SK-N-SH (cell line): ENCODE measurements around the gene DLG3. TPM values are rescaled to one million over a fixed set of nuclear protein-coding genes. Genes with fewer than 3 reads are reported as not detected.
"Not testable (repeated sequence)": the region's sequence is repeated elsewhere in the genome, so short reads cannot be mapped to it uniquely, and the experiment has no call there.

Experiments used
- CTCF ChIA-PET: fragments of 300-600, 350-600 bp; formaldehyde crosslinking; extraction: SDS; loops from one replicate; lab custom pipeline; 2021; lab: Yijun Ruan, JAX
- POLR2A ChIA-PET: fragments of 350-600 bp; sonication (Branson Sonifier 250); formaldehyde crosslinking; extraction: SDS; loops from one replicate; lab custom pipeline; 2020; ENCODE audit warnings: antibody characterized with exemption, inconsistent platforms; lab: Yijun Ruan, JAX
- DNase-seq: peaks from one replicate; pipeline ENCODE4 v3.0.0; 2012
- H2AFZ ChIP-seq: fragments of 200-600 bp; sonication (generic); 2 replicates; pipeline ENCODE4 v1.8.1; 2016; ENCODE audit warnings: antibody characterized with exemption, mild to moderate bottlenecking, low read depth
- H3F3A ChIP-seq: fragments of 200-600 bp; sonication (generic); replicated peaks from 2 replicates; pipeline ENCODE3; 2016; ENCODE audit warnings: antibody characterized with exemption, mild to moderate bottlenecking; ENCODE audit not compliant: insufficient read depth
- H3K27ac ChIP-seq, 2 experiments: fragments of 200-500 bp in 1 of 2; fragments of 200-600 bp in 1 of 2; sonication (Bioruptor generic) in 1 of 2; sonication (generic), shearing (Covaris generic) in 1 of 2; 2 replicates each; pipeline versions ENCODE4 v1.5.1 to v1.6.1; 2014 to 2016; ENCODE audit warnings: low read depth in 2 of 2, inconsistent platforms in 1 of 2, low read length in 1 of 2, mild to moderate bottlenecking in 1 of 2, mixed read lengths in 1 of 2
- H3K27me3 ChIP-seq: fragments of 200-600 bp; sonication (generic), shearing (Covaris generic); 2 replicates; pipeline ENCODE4 v1.6.1; 2016; ENCODE audit warnings: mixed run types; ENCODE audit not compliant: insufficient read depth
- H3K36me3 ChIP-seq, 2 experiments: fragments of 200-500 bp in 1 of 2; fragments of 200-600 bp in 1 of 2; sonication (Bioruptor generic) in 1 of 2; sonication (generic) in 1 of 2; replicated peaks in 1 of 2; 2 replicates each; pipeline versions ENCODE3 to v1.5.1; 2014 to 2016; ENCODE audit warnings: low read length in 1 of 2, mild to moderate bottlenecking in 1 of 2; ENCODE audit not compliant: insufficient read depth in 2 of 2, control insufficient read depth in 1 of 2
- H3K4me1 ChIP-seq, 2 experiments: fragments of 200-500 bp in 1 of 2; fragments of 200-600 bp in 1 of 2; sonication (Bioruptor generic) in 1 of 2; sonication (generic), shearing (Covaris generic) in 1 of 2; 2 replicates each; pipeline versions ENCODE4 v1.5.1 to v1.6.1; 2014 to 2016; ENCODE audit warnings: low read depth in 1 of 2, low read length in 1 of 2, mixed run types in 1 of 2; ENCODE audit not compliant: insufficient read depth in 2 of 2, control insufficient read depth in 1 of 2
- H3K4me2 ChIP-seq: fragments of 200-600 bp; sonication (generic), shearing (Covaris generic); 2 replicates; pipeline ENCODE4 v1.6.1; 2017; ENCODE audit warnings: mixed run types
- H3K4me3 ChIP-seq, 2 experiments: fragments of 200-500 bp in 1 of 2; fragments of 200-600 bp in 1 of 2; sonication (Bioruptor generic) in 1 of 2; sonication (generic), shearing (Covaris generic) in 1 of 2; 2 replicates each; pipeline versions ENCODE4 v1.5.1 to v1.8.1; 2014 to 2016; ENCODE audit warnings: low read depth in 2 of 2, inconsistent platforms in 1 of 2, low read length in 1 of 2, mild to moderate bottlenecking in 1 of 2, mixed read lengths in 1 of 2, moderate library complexity in 1 of 2
- H3K79me2 ChIP-seq: fragments of 200-600 bp; sonication (generic); 2 replicates; pipeline ENCODE4 v1.8.1; 2017; ENCODE audit warnings: mild to moderate bottlenecking; ENCODE audit not compliant: insufficient read depth
- H3K9ac ChIP-seq: fragments of 200-600 bp; sonication (generic); 2 replicates; pipeline ENCODE4 v1.6.1; 2017; ENCODE audit warnings: mixed run types
- H3K9me2 ChIP-seq: fragments of 200-600 bp; sonication (generic); 2 replicates; pipeline ENCODE4 v1.6.1; 2017; ENCODE audit warnings: mixed run types
- H3K9me3 ChIP-seq: fragments of 200-600 bp; sonication (generic); 2 replicates; pipeline ENCODE4 v1.6.1; 2017; ENCODE audit warnings: mixed run types, mild to moderate bottlenecking, moderate library complexity
- H4K20me1 ChIP-seq: fragments of 200-600 bp; sonication (generic); 2 replicates; pipeline ENCODE4 v1.6.1; 2017; ENCODE audit warnings: mild to moderate bottlenecking, mixed run types; ENCODE audit not compliant: insufficient read depth
- FOXJ3 ChIP-seq: sonication (generic); formaldehyde crosslinking; IDR thresholded peaks from 2 replicates; pipeline ENCODE4 v1.5.1; 2020; ENCODE audit warnings: mild to moderate bottlenecking, missing genetic modification reagents
- MXI1 ChIP-seq: IDR thresholded peaks from 2 replicates; pipeline ENCODE4 v1.6.1; 2012; ENCODE audit warnings: mild to moderate bottlenecking, low read depth, low read length, improper control_type of control experiment
- NRF1 ChIP-seq: IDR thresholded peaks from 2 replicates; pipeline ENCODE4 v1.6.1; 2012; ENCODE audit warnings: low read depth, mild to moderate bottlenecking, low read length
- POLR2AphosphoS5 ChIP-seq: IDR thresholded peaks from 2 replicates; pipeline ENCODE4 v1.6.1; 2012; ENCODE audit warnings: low read depth, low read length
- RXRA ChIP-seq: IDR thresholded peaks from 2 replicates; pipeline ENCODE4 v1.4.0; 2012; ENCODE audit warnings: low read depth, mild to moderate bottlenecking, borderline replicate concordance
- SMC3 ChIP-seq: IDR thresholded peaks from 2 replicates; pipeline ENCODE4 v1.6.1; 2012; ENCODE audit warnings: low read depth, low read length, improper control_type of control experiment
- TEAD4 ChIP-seq: IDR thresholded peaks from 2 replicates; pipeline ENCODE4 v1.4.0; 2012; ENCODE audit warnings: mild to moderate bottlenecking, borderline replicate concordance; ENCODE audit not compliant: insufficient read depth
- WGBS: methylation state at CpG from one replicate; pipeline ENCODE4 v1.1.6; 2017; ENCODE audit warnings: low lambda C conversion rate; 5-methylcytosine and 5-hydroxymethylcytosine counted together
- polyA plus RNA-seq, 3 experiments: library from polyadenylated mRNA; depleted of rRNA; stranded (reverse); fragments of >200 nt; gene quantifications; 2 replicates each; pipeline ENCODE4 v1.2.3, GENCODE V29; 2012
- TF ChIP-seq, protein P1 (sequence below): fragments of 200-600 bp; sonication (generic); IDR thresholded peaks from 2 replicates; pipeline ENCODE4 v1.6.1; 2017; ENCODE audit warnings: antibody characterized with exemption, mild to moderate bottlenecking, moderate library complexity
- TF ChIP-seq, protein P2 (sequence below): IDR thresholded peaks from 2 replicates; pipeline ENCODE4 v1.6.1; 2012; ENCODE audit warnings: mild to moderate bottlenecking, low read depth, low read length, moderate library complexity

Gene DLG3
- polyA plus RNA-seq, 1 of the 3 experiments (the other 2 are of a cell fraction) = 11.7 TPM

DNA sequence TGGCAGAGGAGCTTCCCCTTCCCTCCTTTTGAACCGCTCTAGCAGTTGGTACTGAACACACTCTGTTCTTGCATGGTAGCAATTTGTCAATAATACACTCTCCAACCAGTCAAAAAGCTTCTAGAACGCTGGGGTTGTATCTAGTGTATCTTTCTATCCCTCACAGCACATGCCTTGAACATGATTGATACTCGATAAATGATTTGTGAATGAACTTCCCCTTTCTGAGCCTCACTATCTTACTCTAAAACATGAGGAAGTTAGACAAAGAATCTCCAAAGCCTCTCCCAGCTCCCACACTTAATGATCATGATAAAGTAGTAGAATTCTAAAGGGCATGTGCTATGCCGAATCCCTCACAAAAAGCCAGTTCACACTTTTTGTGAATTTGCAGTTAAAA is 64.4 kb downstream of the DLG3 start (continued):
- no peak for TF ChIP-seq TEAD4

DNA sequence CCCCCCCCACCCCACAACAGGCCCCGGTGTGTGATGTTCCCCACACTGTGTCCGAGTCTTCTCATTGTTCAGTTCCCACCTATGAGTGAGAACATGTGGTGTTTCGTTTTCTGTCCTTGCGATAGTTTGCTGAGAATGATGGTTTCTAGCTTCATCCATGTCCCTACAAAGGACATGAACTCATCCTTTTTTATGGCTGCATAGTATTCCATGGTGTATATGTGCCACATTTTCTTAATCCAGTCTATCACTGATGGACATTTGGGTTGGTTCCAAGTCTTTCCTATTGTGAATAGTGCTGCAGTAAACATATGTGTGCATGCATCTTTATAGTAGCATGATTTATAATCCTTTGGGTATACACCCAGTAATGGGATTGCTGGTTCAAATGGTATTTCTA is 70.6 kb downstream of the DLG3 start:
- H3K79me2 ChIP-seq, H3K9me3 ChIP-seq, H2AFZ ChIP-seq, POLR2A ChIA-PET, H3K4me3 ChIP-seq, CTCF ChIA-PET, H3K36me3 ChIP-seq, H3K27ac ChIP-seq, H3K4me2 ChIP-seq, H3F3A ChIP-seq, H3K9me2 ChIP-seq, H4K20me1 ChIP-seq, DNase-seq, H3K4me1 ChIP-seq, H3K27me3 ChIP-seq, H3K9ac ChIP-seq: not testable (repeated sequence)
- WGBS = 22% methylated on average over 4 of the region's 4 CpGs

DNA sequence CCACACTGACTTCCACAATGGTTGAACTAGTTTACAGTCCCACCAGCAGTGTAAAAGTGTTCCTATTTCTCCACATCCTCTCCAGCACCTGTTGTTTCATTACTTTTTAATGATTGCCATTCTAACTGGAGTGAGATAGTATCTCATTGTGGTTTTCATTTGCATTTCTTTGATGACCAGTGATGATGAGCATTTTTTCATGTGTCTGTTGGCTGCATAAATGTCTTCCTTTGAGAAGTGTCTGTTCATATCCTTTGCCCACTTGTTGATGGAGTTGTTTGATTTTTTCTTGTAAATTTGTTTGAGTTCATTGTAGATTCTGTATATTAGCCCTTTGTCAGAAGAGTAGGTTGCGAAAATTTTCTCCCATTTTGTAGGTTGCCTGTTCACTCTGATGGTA is 71.1 kb downstream of the DLG3 start:
- H3K9ac ChIP-seq, H3F3A ChIP-seq, H2AFZ ChIP-seq, H3K4me3 ChIP-seq, H3K9me2 ChIP-seq, H3K79me2 ChIP-seq, POLR2A ChIA-PET, H3K9me3 ChIP-seq, H3K27me3 ChIP-seq, H3K4me1 ChIP-seq, H3K27ac ChIP-seq, H3K4me2 ChIP-seq, CTCF ChIA-PET, H4K20me1 ChIP-seq, DNase-seq, H3K36me3 ChIP-seq: not testable (repeated sequence)
- 0% methylated on average over 1 of the region's 1 CpG for WGBS

DNA sequence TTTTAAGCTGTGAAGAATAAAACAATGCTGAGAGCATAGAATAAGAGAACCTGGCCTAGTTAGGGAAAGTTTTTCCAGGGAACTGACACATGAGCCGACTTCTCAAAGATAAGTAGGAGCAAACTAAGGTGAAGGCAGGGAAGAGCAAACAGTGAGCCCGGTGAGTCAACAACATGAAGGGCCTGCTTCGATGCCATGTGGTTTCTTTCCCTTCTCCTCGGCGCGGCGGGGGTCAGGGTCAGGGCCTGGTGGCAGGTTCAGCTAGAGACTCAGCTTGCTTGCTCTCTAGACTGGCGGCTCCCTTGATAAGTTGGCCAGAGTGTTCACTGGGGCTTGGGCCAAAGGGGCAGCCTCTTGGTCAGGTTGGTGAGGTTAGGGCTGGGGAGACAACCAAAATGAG is 81.1 kb downstream of the DLG3 start:
- POLR2A ChIA-PET = no interaction called here
- Histone ChIP-seq H3K9me2 (no peaks in the 10 kb centered on the region), H2AFZ (no peak overlapping the region), H3K9ac (no peak overlapping the region), H3K27ac (no peak overlapping the region), H3K4me3 (no peak overlapping the region), H3K4me2 (no peak overlapping the region), H3K36me3 (no peaks in the 10 kb centered on the region), H4K20me1 (no peaks in the 10 kb centered on the region), H3K27me3 (peaks cover 41% of the 10 kb centered on the region), H3K9me3 (no peaks in the 10 kb centered on the region), H3K79me2 (no peaks in the 10 kb centered on the region), H3F3A (no peaks in the 10 kb centered on the region), H3K4me1 (no peaks in the 10 kb centered on the region)
- TF ChIP-seq RXRA = no peak
- no peak for TF ChIP-seq FOXJ3 (CRISPR knock-in tag)
- TF ChIP-seq POLR2AphosphoS5 = no peak
- TF ChIP-seq, protein P1, sequence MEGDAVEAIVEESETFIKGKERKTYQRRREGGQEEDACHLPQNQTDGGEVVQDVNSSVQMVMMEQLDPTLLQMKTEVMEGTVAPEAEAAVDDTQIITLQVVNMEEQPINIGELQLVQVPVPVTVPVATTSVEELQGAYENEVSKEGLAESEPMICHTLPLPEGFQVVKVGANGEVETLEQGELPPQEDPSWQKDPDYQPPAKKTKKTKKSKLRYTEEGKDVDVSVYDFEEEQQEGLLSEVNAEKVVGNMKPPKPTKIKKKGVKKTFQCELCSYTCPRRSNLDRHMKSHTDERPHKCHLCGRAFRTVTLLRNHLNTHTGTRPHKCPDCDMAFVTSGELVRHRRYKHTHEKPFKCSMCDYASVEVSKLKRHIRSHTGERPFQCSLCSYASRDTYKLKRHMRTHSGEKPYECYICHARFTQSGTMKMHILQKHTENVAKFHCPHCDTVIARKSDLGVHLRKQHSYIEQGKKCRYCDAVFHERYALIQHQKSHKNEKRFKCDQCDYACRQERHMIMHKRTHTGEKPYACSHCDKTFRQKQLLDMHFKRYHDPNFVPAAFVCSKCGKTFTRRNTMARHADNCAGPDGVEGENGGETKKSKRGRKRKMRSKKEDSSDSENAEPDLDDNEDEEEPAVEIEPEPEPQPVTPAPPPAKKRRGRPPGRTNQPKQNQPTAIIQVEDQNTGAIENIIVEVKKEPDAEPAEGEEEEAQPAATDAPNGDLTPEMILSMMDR = no peak
- no peak for TF ChIP-seq NRF1
- no peak for TF ChIP-seq SMC3
- TF ChIP-seq, protein P2, sequence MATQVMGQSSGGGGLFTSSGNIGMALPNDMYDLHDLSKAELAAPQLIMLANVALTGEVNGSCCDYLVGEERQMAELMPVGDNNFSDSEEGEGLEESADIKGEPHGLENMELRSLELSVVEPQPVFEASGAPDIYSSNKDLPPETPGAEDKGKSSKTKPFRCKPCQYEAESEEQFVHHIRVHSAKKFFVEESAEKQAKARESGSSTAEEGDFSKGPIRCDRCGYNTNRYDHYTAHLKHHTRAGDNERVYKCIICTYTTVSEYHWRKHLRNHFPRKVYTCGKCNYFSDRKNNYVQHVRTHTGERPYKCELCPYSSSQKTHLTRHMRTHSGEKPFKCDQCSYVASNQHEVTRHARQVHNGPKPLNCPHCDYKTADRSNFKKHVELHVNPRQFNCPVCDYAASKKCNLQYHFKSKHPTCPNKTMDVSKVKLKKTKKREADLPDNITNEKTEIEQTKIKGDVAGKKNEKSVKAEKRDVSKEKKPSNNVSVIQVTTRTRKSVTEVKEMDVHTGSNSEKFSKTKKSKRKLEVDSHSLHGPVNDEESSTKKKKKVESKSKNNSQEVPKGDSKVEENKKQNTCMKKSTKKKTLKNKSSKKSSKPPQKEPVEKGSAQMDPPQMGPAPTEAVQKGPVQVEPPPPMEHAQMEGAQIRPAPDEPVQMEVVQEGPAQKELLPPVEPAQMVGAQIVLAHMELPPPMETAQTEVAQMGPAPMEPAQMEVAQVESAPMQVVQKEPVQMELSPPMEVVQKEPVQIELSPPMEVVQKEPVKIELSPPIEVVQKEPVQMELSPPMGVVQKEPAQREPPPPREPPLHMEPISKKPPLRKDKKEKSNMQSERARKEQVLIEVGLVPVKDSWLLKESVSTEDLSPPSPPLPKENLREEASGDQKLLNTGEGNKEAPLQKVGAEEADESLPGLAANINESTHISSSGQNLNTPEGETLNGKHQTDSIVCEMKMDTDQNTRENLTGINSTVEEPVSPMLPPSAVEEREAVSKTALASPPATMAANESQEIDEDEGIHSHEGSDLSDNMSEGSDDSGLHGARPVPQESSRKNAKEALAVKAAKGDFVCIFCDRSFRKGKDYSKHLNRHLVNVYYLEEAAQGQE = no peak
- TF ChIP-seq MXI1 = no peak
- DNase-seq = no peak
- CTCF ChIA-PET = no interaction called here
- WGBS = 30% methylated on average over 8 of the region's 8 CpGs
